ENCODE data around the gene MEPCE.
A peak's percentile ranks its signal among the peaks of the same experiment; 100 is the strongest.

The MEPCE gene

GRCh38 chr7:100465299-100465698, 35.7 kb downstream of the MEPCE start:
- Histone ChIP-seq H3K36me3 (ENCODE audit: insufficient read depth, low read length) (no peaks in the 10 kb centered on the region; the same call in 1 of the 2 replicates), H3K4me3 (ENCODE audit: low read depth, low read length) (no peak overlapping the region), H3K27ac (ENCODE audit: low read depth, low read length) (no peak overlapping the region), H3K27me3 (ENCODE audit: insufficient read depth, low read length) (no peaks in the 10 kb centered on the region), H2AFZ (ENCODE audit: low read length, unreplicated experiment) (no peak overlapping the region), H3K79me2 (ENCODE audit: control insufficient read depth, insufficient read depth, low read length, unreplicated experiment) (no peaks in the 10 kb centered on the region), H3K4me1 (ENCODE audit: control insufficient read depth, insufficient read depth, low read length, unreplicated experiment) (peaks cover 25% of the 10 kb centered on the region)

- no peaks in the 10 kb centered on the region; the same call in 1 of the 2 replicates for H3K36me3 ChIP-seq (ENCODE audit: insufficient read depth, low read length)
- no peak overlapping the region for H3K4me3 ChIP-seq (ENCODE audit: low read depth, low read length)
- H3K4me1 ChIP-seq (ENCODE audit: control insufficient read depth, insufficient read depth, low read length, unreplicated experiment): peaks cover 25% of the 10 kb centered on the region
- H3K27ac ChIP-seq (ENCODE audit: low read depth, low read length): no peak overlapping the region
- H3K27me3 ChIP-seq (ENCODE audit: insufficient read depth, low read length): no peaks in the 10 kb centered on the region
- no peak overlapping the region for H2AFZ ChIP-seq (ENCODE audit: low read length, unreplicated experiment)
- H3K79me2 ChIP-seq (ENCODE audit: control insufficient read depth, insufficient read depth, low read length, unreplicated experiment): no peaks in the 10 kb centered on the region
These were observed 36.2 kb downstream of the MEPCE start for GRCh38 chr7:100465702-100466311.

GRCh38 chr7:100466653-100467605, 37.3 kb downstream of the MEPCE start:
- Histone ChIP-seq H3K27ac (ENCODE audit: low read depth, low read length) (no peak overlapping the region), H3K4me3 (ENCODE audit: low read depth, low read length) (no peak overlapping the region), H3K4me1 (ENCODE audit: control insufficient read depth, insufficient read depth, low read length, unreplicated experiment) (peaks cover 25% of the 10 kb centered on the region), H2AFZ (ENCODE audit: low read length, unreplicated experiment) (no peak overlapping the region), H3K79me2 (ENCODE audit: control insufficient read depth, insufficient read depth, low read length, unreplicated experiment) (peaks cover 2% of the 10 kb centered on the region), H3K36me3 (ENCODE audit: insufficient read depth, low read length) (no peaks in the 10 kb centered on the region; the same call in 1 of the 2 replicates), H3K27me3 (ENCODE audit: insufficient read depth, low read length) (no peaks in the 10 kb centered on the region)

GRCh38 chr7:100467638-100468373, 38.2 kb downstream of the MEPCE start:
- Histone ChIP-seq H3K27me3 (ENCODE audit: insufficient read depth, low read length) (no peaks in the 10 kb centered on the region), H3K4me1 (ENCODE audit: control insufficient read depth, insufficient read depth, low read length, unreplicated experiment) (peaks cover 34% of the 10 kb centered on the region), H3K36me3 (ENCODE audit: insufficient read depth, low read length) (no peaks in the 10 kb centered on the region; the same call in 1 of the 2 replicates), H2AFZ (ENCODE audit: low read length, unreplicated experiment) (no peak overlapping the region), H3K27ac (ENCODE audit: low read depth, low read length) (no peak overlapping the region), H3K4me3 (ENCODE audit: low read depth, low read length) (no peak overlapping the region), H3K79me2 (ENCODE audit: control insufficient read depth, insufficient read depth, low read length, unreplicated experiment) (peaks cover 7% of the 10 kb centered on the region)

GRCh38 chr7:100469227-100470044, 39.8 kb downstream of the MEPCE start:
- Histone ChIP-seq H3K36me3 (ENCODE audit: insufficient read depth, low read length) (no peaks in the 10 kb centered on the region; the same call in 1 of the 2 replicates), H3K27ac (ENCODE audit: low read depth, low read length) (no peak overlapping the region)

GRCh38 chr7:100471021-100471420, 41.4 kb downstream of the MEPCE start:
- Histone ChIP-seq H3K27ac (ENCODE audit: low read depth, low read length) (no peak overlapping the region), H3K36me3 (ENCODE audit: insufficient read depth, low read length) (no peaks in the 10 kb centered on the region; the same call in 1 of the 2 replicates), H3K4me1 (ENCODE audit: control insufficient read depth, insufficient read depth, low read length, unreplicated experiment) (peaks cover 26% of the 10 kb centered on the region), H3K27me3 (ENCODE audit: insufficient read depth, low read length) (no peaks in the 10 kb centered on the region), H2AFZ (ENCODE audit: low read length, unreplicated experiment) (no peak overlapping the region), H3K4me3 (ENCODE audit: low read depth, low read length) (no peak overlapping the region), H3K79me2 (ENCODE audit: control insufficient read depth, insufficient read depth, low read length, unreplicated experiment) (peaks cover 24% of the 10 kb centered on the region)

More at GRCh38 chr7:100469227-100470044, 39.8 kb downstream of the MEPCE start:
- Histone ChIP-seq H3K27me3 (ENCODE audit: insufficient read depth, low read length) (no peaks in the 10 kb centered on the region), H3K4me3 (ENCODE audit: low read depth, low read length) (no peak overlapping the region), H3K79me2 (ENCODE audit: control insufficient read depth, insufficient read depth, low read length, unreplicated experiment) (peaks cover 8% of the 10 kb centered on the region), H2AFZ (ENCODE audit: low read length, unreplicated experiment) (no peak overlapping the region), H3K4me1 (ENCODE audit: control insufficient read depth, insufficient read depth, low read length, unreplicated experiment) (peaks cover 26% of the 10 kb centered on the region)

- Histone ChIP-seq H3K4me1 (ENCODE audit: control insufficient read depth, insufficient read depth, low read length, unreplicated experiment) (peaks cover 35% of the 10 kb centered on the region), H3K27ac (ENCODE audit: low read depth, low read length) (0 out of 2 replicates have a peak overlapping the region, but pooled peaks have one; percentile 60), H3K27me3 (ENCODE audit: insufficient read depth, low read length) (no peaks in the 10 kb centered on the region), H3K36me3 (ENCODE audit: insufficient read depth, low read length) (no peaks in the 10 kb centered on the region; the same call in 1 of the 2 replicates), H2AFZ (ENCODE audit: low read length, unreplicated experiment) (no peak overlapping the region), H3K4me3 (ENCODE audit: low read depth, low read length) (no peak overlapping the region), H3K79me2 (ENCODE audit: control insufficient read depth, insufficient read depth, low read length, unreplicated experiment) (peaks cover 36% of the 10 kb centered on the region)
These were observed 42.7 kb downstream of the MEPCE start for GRCh38 chr7:100472121-100472851.

GRCh38 chr7:100472854-100473499, 43.3 kb downstream of the MEPCE start:
- Histone ChIP-seq H3K27me3 (ENCODE audit: insufficient read depth, low read length) (no peaks in the 10 kb centered on the region), H3K27ac (ENCODE audit: low read depth, low read length) (peak overlapping the region; percentile 60), H3K79me2 (ENCODE audit: control insufficient read depth, insufficient read depth, low read length, unreplicated experiment) (peaks cover 43% of the 10 kb centered on the region), H3K36me3 (ENCODE audit: insufficient read depth, low read length) (no peaks in the 10 kb centered on the region; the same call in 1 of the 2 replicates), H3K4me1 (ENCODE audit: control insufficient read depth, insufficient read depth, low read length, unreplicated experiment) (peaks cover 35% of the 10 kb centered on the region), H3K4me3 (ENCODE audit: low read depth, low read length) (peak overlapping the region; percentile 2), H2AFZ (ENCODE audit: low read length, unreplicated experiment) (no peak overlapping the region)

- Histone ChIP-seq H3K79me2 (ENCODE audit: control insufficient read depth, insufficient read depth, low read length, unreplicated experiment) (peaks cover 53% of the 10 kb centered on the region), H3K27me3 (ENCODE audit: insufficient read depth, low read length) (no peaks in the 10 kb centered on the region), H3K4me1 (ENCODE audit: control insufficient read depth, insufficient read depth, low read length, unreplicated experiment) (peaks cover 35% of the 10 kb centered on the region), H2AFZ (ENCODE audit: low read length, unreplicated experiment) (no peak overlapping the region), H3K4me3 (ENCODE audit: low read depth, low read length) (peak overlapping the region; percentile 90), H3K36me3 (ENCODE audit: insufficient read depth, low read length) (no peaks in the 10 kb centered on the region), H3K27ac (ENCODE audit: low read depth, low read length) (peak overlapping the region; percentile 34)
These were observed 45.9 kb downstream of the MEPCE start for GRCh38 chr7:100475549-100475948.

All from ACC112 (cell line).